LHCN-M2 (cell line): ENCODE data around the gene IFT80. TPM values are rescaled to one million over a fixed set of nuclear protein-coding genes. Genes with fewer than 3 reads are reported as not detected.

Experiments used
- total RNA-seq: library from RNA; depleted of rRNA; stranded (reverse); fragments of >200 nt; gene quantifications from 2 replicates; pipeline ENCODE4 v1.2.3, GENCODE V29; 2014; rRNA removed

Gene IFT80
- total RNA-seq, 1 experiment from 2014 or later, result 48.6 TPM

Other genes with a start within 250 kb of the IFT80 start
- gene C3orf80, start 173.8 kb downstream of the IFT80 start, total RNA-seq, result 0.06 TPM in 1 of 2 replicates, not detected in the other
- 130 and 186 TPM in 2 replicates for gene SMC4, start 425 bp upstream of the IFT80 start, total RNA-seq
- gene TRIM59, start 50.6 kb upstream of the IFT80 start, total RNA-seq, result 33.0 and 45.5 TPM in 2 replicates
- gene KPNA4, start 166.3 kb upstream of the IFT80 start, total RNA-seq, result 26.7 and 29.4 TPM in 2 replicates